CD4-positive, alpha-beta T cell treated with Interleukin-15 for 1 hour (primary cell): Measurements from ENCODE around the gene CCM2L.

Experiments
- DNase-seq: peaks from one replicate; pipeline ENCODE4 v3.0.0-alpha.2; 2020

The CCM2L gene

GRCh38 chr20:32031007-32031958 lies 21.0 kb downstream of the CCM2L start:
- peak; percentile 48 for DNase-seq

GRCh38 chr20:32033316-32033715 lies 23.1 kb downstream of the CCM2L start:
- DNase-seq, result no peak

GRCh38 chr20:32033721-32034120 lies 23.5 kb downstream of the CCM2L start:
- peak; percentile 34 for DNase-seq

- DNase-seq, result peak; percentile 79
Observed at GRCh38 chr20:32034581-32035425, 24.6 kb downstream of the CCM2L start.

- DNase-seq, result no peak
Observed at GRCh38 chr20:32035426-32035779, 25.2 kb downstream of the CCM2L start.

GRCh38 chr20:32036252-32036651 lies 26.0 kb downstream of the CCM2L start:
- no peak for DNase-seq

- no peak for DNase-seq
Observed at GRCh38 chr20:32036716-32037485, 26.7 kb downstream of the CCM2L start.

- DNase-seq, result no peak
Observed at GRCh38 chr20:32037929-32038328, 27.7 kb downstream of the CCM2L start.

GRCh38 chr20:32040142-32040953 lies 30.1 kb downstream of the CCM2L start:
- peak; percentile 78 for DNase-seq

GRCh38 chr20:32045999-32046398 lies 35.8 kb downstream of the CCM2L start:
- DNase-seq, result no peak

- DNase-seq, result no peak
Observed at GRCh38 chr20:32050324-32050841, 40.1 kb downstream of the CCM2L start.

GRCh38 chr20:32050851-32051556 lies 40.8 kb downstream of the CCM2L start:
- DNase-seq, result peak; percentile 58

GRCh38 chr20:32051720-32052089 lies 41.5 kb downstream of the CCM2L start:
- no peak for DNase-seq

GRCh38 chr20:32052090-32052777 lies 42.0 kb downstream of the CCM2L start, which contains the start of gene HCK:
Gene HCK, plus strand, starts transcription at chr20:32052242.
- DNase-seq, result peak; percentile 66

GRCh38 chr20:32052778-32053362 lies 42.6 kb downstream of the CCM2L start:
- peak; percentile 86 for DNase-seq

- DNase-seq, result no peak
Observed at GRCh38 chr20:32053648-32054047, 43.4 kb downstream of the CCM2L start.

GRCh38 chr20:32056708-32057483 lies 46.7 kb downstream of the CCM2L start:
- DNase-seq, result peak; percentile 46

- no peak for DNase-seq
Observed at GRCh38 chr20:32057656-32058184, 47.5 kb downstream of the CCM2L start.

GRCh38 chr20:32059189-32059588 lies 49.0 kb downstream of the CCM2L start:
- DNase-seq, result no peak
